ENCODE results near the gene SAMD10.

- TF ChIP-seq, protein P1, sequence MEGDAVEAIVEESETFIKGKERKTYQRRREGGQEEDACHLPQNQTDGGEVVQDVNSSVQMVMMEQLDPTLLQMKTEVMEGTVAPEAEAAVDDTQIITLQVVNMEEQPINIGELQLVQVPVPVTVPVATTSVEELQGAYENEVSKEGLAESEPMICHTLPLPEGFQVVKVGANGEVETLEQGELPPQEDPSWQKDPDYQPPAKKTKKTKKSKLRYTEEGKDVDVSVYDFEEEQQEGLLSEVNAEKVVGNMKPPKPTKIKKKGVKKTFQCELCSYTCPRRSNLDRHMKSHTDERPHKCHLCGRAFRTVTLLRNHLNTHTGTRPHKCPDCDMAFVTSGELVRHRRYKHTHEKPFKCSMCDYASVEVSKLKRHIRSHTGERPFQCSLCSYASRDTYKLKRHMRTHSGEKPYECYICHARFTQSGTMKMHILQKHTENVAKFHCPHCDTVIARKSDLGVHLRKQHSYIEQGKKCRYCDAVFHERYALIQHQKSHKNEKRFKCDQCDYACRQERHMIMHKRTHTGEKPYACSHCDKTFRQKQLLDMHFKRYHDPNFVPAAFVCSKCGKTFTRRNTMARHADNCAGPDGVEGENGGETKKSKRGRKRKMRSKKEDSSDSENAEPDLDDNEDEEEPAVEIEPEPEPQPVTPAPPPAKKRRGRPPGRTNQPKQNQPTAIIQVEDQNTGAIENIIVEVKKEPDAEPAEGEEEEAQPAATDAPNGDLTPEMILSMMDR (conservative IDR thresholded peaks at IDR 0.05; ENCODE audit: low read length) = no peak
- TF ChIP-seq EZH2phosphoT487 (IDR thresholded peaks at IDR 0.05; ENCODE audit: borderline replicate concordance) = no peak
Measured at GRCh38 chr20:63972312-63973159, 6.9 kb downstream of the SAMD10 start.

All from Loucy (cell line).